HG02798 (cell line): Measurements from ENCODE around the gene DTNB.
A peak's percentile ranks its signal among the peaks of the same experiment; 100 is the strongest.

Experiments
- ATAC-seq: cut with Tn5 transposase; IDR thresholded peaks from one replicate; pipeline ENCODE4 v1.9.1; 2021; ENCODE audit warnings: mild to moderate bottlenecking; ENCODE audit not compliant: unreplicated experiment, poor library complexity

Gene DTNB

DNA sequence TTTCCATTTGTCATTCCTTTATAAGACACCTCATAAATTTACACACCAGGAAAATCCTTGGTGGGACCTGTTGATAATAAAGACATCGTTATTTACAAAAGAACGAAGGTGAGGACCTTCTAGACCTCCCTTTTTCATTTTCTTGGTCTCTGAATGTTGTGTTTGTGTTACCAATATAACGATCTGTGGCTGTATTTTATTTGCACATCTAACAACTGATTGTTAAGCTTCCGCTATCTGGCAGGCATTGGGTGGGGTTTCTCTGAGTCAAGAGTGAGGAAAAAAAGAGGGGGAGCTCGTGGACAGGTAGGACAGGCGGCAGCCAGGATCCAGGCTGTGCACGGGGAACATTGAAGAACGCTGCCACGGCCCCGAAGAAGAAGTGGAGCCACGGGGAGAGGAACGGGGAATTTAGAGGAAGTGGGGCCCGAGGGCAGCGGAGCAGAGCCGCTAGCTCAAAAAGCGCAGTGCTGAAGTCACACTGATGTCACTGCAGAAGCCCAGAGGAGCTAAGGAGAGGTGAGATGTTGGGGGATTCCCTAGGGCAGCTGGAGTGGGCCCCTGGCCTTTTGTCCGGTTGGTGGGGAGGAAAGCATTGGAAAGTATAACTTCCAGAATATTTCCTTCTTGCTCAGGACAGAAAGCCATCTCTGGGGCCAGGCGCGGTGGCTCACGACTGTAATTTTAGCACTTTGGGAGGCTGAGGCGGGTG lies 310.8 kb downstream of the DTNB start:
- peak; percentile 69 for ATAC-seq

DNA sequence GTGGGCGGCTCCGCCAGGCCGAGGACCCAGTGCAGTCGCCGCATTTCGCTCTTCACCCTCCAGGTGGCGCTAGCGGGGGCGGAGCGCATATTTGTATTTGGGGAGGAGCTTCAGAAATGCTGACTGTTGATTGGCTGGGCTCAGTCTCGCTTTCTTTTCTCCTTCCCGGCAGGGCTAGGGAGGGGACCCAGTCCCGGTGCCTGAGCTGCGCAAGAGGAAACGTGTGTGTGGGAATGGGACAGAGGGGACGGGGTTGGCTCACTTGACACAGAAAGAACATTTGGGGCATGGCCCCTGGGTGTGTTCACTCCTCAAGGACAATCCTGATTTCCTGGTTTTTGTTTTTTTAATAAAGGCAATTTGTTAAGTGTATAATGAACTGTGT lies 311.3 kb downstream of the DTNB start:
- ATAC-seq: peak; percentile 91

DNA sequence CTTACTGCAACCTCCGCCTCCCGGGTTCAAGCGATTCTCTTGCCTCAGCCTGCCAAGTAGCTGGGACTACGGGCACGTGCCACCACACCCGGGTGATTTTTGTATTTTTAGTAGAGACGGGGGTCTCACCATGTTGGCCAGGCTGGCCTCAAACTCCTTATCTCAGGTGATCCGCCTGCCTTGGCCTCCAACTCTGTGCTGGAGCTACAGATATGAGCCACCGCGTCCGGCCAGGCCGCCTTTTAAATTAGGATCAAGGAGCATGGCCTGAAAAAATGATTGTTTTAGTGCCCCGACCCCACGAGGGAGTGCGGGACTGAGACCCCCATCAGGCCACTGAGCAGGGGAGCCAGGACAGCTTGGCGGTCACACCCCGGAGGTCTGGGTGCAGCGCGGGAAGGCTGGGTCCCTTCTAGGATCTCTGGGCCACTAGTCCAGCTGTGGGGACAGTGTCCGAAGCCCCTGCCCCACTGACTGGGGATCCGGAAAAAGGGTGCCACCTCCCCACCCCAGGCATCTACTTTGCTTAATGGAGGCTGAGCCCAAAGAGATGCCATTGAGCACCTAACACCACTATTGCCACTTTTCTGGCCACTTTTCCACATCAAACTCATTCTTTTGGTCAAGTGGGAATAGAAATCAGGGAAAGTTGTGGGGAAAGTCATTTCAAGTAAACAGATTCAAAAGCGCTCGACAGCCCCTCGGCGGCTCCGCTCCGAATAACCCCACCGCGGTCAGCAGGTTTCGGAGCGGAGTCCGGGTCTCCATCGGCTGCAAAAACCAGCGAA lies 311.9 kb downstream of the DTNB start:
- no peak for ATAC-seq

DNA sequence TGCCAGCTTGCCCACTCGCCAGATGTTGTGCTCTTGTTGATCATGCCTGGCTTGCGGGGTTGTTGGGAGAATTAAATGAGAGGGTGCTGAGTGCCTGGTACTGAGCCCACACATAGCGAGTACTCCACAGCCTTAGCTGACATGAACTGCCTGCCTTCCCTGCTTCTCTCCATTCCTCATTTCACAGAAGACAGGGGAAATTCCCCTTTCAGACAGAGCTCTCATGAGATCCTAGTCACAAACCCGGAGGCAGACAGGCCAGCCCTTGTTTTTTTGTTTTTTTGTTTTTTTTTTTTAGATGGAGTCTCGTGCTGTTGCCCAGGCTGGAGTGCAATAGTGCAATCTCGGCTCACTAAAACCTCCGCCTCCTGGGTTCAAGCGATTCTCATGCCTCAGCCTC lies 314.5 kb downstream of the DTNB start:
- ATAC-seq: no peak

DNA sequence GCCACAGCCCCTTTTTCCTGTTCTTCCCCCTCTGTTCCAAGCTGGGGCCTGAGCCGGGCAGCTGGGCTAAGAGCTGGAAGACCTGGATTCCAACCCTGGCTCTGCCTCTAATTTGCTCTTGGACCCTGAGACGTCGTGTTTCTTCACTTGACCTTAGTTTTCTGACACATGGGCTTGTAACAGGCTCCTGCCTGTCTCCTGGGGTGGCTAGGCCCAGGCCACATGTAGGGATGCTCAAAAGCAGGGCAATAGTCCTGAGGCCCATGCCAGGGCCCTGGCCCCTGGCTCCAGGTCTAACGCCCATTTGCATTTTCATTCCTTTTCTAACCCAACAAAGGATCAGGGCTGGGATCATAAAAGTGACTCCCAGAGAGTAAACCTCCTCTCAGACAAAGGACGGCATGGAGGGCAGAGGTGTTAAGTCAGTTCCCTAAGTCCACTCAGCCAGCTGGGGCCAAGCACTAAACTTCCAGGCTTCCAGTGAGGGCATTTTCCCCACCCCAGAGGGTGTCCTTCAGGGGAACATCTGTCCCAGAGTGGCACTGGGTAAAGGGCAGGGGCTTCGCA lies 315.0 kb downstream of the DTNB start:
- no peak for ATAC-seq

DNA sequence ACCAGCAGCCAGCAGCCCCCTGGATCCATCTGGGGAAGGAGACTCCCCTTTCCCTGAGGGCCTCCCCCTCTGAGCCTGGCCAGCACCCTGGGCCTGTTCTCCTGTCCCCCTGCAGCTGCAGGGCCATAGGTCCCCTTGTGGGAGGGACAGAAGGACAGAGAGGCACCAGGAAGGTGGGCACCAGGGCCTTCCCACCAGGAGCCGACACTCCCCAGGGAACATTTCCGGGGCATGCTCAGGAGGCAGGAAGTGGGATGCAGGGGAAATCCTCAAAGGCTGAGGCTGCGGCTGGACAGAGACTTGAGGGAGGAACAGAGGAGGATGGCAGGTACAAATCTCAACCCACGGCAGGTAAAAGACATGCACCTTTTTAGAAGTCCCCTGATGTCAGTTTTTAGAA lies 317.3 kb downstream of the DTNB start:
- no peak for ATAC-seq

DNA sequence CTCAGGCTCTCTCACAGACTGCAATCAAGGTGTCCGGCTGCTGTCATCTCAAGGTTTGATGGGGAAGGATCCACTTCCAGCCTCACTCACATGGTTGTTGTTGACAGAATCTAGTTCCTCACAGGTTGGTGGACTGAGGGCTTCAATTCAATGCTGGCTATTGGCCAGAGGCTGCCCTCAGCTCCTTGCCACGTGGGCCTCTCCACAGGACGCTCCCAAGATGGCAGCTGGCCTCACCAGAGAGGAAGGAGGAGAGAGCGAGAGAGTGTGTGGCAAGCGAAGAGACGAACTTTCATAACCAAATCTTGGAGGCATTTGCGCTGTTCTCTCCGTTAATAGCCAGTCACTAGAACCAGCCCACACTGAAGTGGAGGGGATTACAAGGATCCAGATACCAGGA lies 318.1 kb downstream of the DTNB start:
- no peak for ATAC-seq

DNA sequence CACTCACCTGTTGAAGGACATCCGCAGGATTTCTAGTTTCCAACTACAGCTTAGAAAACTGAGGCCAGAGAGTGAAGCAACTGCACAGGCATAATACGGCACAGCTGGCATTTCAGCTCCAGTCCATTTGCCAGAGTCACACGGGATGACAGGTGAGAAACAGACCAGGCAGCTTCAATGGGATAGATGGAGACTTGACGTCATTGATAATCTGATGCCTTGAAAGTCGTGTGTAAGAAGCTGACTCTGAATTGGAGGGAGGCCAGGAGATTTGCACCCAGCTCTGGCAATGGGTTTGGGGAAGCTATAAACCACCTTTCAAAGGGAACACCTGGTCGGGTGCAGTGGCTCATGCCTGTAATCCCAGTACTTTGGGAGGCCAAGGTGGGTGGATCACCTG lies 319.3 kb downstream of the DTNB start:
- no peak for ATAC-seq

DNA sequence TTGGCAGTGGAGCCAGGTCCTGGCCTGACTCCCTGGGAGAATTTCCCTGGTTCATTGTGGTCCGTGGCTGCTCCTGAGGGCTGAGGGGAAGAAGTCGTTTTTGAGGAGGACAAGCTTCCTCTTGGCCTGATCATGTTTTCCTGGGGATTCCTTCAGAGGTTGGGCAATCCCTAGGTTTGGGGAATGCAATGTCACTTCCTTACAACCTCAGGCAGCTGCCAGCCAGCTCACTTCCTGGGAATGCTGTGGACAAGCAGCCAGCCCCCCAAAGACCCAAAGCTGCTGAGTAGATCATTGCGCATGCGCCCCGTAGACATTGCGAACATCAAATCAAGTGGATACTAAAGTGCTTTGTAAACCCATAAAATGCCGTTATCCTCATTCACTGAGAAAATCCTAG lies 324.0 kb downstream of the DTNB start:
- no peak for ATAC-seq

DNA sequence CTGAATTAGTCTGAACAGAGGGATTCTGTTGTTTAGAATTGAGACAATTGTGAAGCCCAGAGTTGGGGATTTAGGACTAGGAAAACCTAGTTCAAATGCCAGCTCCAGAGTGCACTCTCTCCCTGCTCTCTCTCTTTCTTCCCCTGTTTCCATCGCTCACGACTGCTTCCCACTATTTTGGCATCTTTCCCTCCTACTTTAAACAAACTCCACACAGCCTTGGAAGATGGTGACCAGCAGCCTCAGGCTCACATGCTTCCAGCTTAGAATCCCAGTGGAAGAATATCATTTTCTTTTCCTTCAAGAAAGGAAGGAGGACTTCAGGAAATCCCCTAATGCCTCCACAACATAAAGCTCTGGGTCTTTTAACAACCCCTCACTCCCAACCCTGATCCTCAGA lies 325.5 kb downstream of the DTNB start:
- ATAC-seq: no peak

DNA sequence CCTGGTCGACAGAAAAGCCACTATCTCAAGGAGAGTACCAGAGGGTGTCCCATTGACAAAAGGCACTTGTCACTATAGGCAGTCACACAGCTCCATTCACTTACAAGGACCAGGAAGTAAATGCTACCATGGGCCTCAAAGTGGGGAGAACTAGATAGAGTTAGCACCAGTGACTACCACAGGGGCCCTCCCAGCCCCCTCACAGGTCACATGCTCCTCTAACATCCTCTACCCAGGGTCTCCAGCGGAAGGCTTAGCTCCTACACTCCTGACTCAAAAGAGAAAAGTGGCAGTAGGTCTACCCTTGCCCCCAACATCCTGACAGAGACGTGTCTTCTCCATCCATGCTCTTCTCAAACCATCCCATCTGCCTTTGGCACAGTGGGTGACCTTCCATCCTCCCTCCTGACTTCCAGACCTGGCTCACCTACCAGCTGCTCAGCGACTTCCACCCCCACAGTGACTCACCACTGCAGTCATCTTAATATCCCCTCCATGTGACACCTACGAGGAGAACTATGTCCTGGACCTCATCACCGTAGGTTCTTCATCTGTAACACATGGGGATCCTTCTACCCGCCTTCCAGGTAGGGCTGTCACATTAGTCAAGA lies 326.1 kb downstream of the DTNB start:
- no peak for ATAC-seq

DNA sequence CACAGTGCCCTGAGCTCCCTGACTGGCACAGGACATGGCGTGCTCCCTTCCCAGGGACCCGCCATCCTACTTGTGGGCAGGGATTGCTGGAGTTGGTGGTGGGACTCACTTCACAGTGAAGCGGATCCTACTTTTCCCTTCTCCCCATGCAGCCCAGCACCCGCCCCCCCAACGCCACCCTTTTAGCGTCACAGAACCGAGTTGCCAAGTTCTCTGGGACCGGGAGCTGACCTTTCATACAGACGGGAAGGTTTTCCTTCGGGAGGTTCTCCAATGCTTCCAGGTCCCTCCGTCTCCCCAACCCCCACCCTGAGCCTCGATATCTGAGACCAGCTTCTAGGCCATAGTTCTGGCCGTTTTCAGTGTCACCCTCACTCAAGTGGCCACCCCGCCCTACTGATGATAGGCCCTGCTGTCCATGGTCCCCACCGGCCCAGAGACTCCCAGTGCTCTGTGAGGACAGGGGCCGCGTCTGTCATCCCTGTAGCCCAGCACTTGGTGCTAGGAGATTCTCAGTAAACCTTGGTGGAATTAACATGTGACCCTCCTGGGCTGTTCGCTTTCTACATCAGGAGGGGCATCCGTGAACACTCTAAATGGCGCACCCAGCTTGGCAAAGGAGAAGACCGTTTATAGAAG lies 330.1 kb downstream of the DTNB start:
- no peak for ATAC-seq

DNA sequence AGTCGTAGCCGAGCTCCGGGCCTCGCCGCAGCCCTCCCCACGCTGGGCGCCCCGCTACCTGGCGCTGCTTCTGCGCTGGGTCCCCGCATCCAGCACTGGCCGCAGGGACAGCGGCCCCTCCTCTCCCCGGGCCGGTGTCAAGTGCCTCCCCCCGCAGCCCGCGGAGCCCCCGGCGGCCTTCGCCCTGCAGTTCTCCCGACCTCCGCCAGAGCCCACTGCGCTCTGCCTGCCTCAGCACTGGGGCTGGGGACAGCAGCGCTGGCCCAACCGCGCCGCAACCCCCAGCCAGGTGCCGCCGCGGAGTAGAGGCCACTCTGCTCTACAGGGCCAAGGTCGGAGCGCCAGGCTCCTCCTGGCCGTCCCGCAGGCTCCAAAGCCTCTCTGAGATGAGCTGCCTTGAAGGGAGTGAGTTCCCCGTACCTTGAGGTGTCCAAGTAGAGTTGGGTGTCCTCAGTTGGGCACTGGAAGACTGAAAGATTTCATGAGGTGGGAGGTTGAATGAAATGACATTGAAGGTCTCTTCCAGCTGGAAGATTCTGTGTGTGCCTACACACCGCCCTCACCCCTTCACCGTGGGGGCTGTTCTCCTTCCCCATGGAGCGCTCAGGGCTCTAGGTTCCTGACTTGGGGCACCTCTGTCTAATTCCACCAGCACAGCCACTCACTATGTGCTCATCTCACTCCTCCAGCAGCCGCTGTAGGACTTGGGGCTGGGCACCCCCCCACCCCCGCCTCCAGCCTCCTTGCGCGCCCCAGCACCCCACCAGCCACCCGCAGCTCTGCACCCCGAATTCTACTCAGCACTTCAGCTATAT lies 330.8 kb downstream of the DTNB start:
- peak; percentile 78 for ATAC-seq

DNA sequence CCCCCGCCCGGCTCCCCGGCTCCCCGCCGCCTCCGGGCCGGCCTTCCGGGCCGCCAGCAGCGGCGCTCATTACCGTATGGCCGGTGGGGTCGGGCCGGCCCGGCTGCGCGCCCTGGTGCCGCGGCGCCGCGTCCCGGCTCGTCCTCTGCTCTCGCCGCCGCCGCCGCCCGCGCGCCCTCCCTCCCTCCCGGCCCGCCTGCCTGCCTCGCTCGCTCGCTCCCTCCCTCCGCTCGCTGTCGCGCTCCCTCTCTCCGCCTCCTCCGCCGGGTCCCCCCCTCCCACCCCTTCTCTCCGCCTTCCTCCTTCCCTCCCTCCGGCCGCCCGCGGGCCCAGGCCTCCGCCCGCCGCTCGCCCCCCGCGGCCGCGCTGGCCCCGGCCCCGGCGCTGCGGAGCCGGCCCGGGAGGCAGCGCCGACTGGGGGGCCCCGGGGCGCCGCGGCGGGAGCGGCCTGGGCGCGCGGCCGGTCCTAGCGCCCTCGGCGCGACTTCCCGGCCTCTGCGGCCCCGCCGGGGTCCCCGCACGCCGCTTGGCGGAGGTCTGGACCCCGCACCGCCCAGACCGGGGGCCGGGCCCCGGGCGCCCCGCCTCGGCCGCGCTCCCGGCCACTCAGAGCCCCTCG lies 331.5 kb downstream of the DTNB start, which contains the start of gene DNMT3A:
DNMT3A (minus strand) TSS at position 173 of the 619 bp plus-strand sequence. CDS start 27,941 bp downstream, outside the sequence.
- ATAC-seq: peak; percentile 30

DNA sequence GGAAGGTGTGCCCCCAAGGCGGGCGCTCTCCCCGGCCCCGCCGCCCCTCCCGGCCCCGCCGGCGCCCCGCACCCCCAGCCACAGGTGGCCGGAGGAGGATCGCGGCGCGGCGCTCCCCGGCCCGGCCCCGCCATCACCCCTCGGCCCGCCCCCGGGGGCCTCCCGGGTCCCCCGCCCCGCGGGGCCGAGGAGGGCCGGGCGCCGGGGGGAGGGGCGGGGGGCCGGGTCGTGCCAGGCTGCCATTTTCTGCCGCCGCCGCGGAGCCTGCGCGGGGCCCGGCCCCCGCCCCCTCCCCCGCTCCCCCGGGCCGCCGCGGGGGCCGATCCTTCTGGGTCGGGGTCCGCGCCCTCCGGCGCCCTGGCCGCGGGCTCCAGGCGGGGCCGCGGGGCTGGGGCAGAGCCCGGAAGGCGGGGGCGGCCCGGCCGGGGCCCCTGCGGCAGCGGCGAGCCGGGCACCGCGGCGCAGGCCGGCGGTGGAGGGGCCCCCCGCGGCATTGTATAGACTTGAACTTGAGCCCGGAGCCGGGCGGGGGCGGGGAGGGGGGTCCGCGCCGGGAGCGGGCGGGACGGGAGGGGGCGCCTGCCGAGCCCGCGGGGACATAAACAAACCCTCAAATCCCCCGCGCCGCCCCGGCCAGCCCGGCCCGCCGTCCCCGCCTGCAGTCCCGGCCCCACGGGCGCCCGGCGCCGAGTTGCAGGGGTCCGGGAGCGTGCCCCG lies 332.2 kb downstream of the DTNB start:
- ATAC-seq: peak; percentile 23

DNA sequence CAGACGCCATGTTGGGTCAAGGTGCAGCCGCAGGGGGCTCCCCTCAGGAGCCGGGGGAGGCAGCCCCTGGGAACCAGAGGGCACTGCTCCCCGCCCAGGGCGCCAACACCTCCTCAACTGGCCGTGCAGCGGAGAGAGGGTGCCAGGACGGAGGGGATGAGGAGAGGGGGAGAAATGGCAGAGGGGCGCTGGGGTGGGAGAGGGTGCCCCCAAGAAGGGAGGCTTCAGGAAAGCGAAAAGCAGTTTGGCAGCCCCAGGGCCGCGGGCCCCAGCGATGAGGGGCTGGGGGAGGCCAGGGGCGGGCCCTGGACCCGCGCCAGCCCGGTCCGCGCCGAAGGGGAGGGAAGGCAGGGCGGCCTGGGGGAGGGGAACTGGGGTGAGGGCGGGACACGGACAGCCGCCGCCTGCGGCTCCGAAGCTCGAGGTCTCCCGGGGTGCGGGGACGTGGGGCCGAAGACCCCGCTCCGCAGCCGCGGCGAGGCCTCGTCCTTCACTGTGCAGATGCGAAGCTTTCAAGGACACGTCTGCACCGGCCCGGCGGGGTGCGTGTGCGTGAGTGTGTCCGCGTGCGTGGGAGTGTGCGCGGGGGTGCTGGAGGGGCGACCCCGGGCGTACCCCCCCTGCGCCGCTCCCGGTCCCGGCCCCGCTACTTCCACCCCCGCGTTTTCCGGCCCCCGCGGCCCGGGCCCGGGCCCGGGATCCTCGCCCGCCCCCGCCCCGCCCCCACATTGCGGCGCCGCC lies 333.0 kb downstream of the DTNB start:
- ATAC-seq: no peak

DNA sequence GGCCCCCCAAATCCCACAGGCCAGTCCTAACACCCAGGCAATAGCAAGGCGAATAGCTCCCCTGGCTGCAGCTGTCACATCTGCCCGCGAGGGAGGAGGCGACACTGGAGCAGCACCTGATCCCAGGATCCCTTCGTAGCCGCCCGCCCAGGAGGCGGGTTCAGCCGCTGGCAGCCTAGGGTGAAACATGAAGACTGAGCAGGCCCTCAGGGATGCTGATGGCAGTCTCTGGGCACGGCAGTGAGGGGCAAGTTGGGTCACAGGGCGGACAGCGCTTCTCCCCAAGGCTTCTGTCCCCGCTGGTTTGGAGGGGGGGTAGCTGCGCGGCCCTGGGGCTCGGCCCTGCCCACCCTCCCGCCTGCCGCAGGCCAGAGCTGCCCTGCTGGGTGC lies 333.6 kb downstream of the DTNB start:
- ATAC-seq: no peak

DNA sequence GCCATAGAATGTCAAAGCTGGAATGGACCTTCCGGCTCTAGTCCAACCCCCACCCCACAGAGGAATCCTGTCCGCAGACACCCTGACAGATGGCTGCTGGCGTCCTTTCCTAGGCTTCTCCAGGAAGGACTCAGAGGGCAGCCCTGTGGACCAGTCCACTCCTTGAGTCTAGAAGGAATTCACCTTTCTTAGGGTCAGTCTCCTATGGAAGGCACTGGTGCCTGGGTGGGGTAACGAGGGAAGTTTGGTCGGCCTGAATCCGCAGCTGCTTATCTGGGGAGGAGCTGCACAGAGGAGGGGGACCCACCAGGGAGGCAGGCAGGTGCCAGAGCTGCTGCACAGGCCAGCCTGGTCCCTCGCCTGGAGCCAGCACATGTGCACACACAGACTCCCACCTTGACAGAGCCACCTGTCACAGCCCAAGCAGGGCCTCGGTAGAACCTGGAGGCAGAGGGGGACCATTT lies 334.1 kb downstream of the DTNB start:
- ATAC-seq: no peak
